Measurements from ENCODE around the gene LRRC4. TPM values are rescaled to one million over a fixed set of nuclear protein-coding genes. Genes with fewer than 3 reads are reported as not detected.
A peak's percentile ranks its signal among the peaks of the same experiment; 100 is the strongest.

LRRC4 gene
- total and polyA plus RNA-seq, 10 donors, result 0.78 to 43.4 (median 15.8) TPM

GRCh38 chr7:128024151-128024550 lies 7.1 kb downstream of the LRRC4 start:
- WGBS, 5 donors, result 68 to 88% (median 85%) methylated on average over 3 of the region's 3 CpGs
- no peak overlapping the region for H3K27ac ChIP-seq
- intact Hi-C loops (cut with DNase I; ENCODE audit: low total_unique reads), result no loop called here
- TF ChIP-seq POLR2AphosphoS5 (IDR thresholded peaks at IDR 0.05) (no peak), CTCF (IDR thresholded peaks at IDR 0.05 in 8 of 11, conservative IDR thresholded peaks at IDR 0.05 in 3 of 11) (no peak), POLR2A (IDR thresholded peaks at IDR 0.05) (no peak)
- DNase-seq, result no peak
- H3K9me3 ChIP-seq, result no peaks in the 10 kb centered on the region
- H3K27me3 ChIP-seq (replicated peaks in 1 of 7), result no peaks in the 10 kb centered on the region
- H3K4me1 ChIP-seq, result peaks cover 0 to 81% (median 40%) of the 10 kb centered on the region in 6 donors
- no peak overlapping the region for H3K4me3 ChIP-seq
- H3K36me3 ChIP-seq, result peaks cover 3 to 72% (median 12%) of the 10 kb centered on the region in 6 donors

GRCh38 chr7:128022631-128023532 lies 8.4 kb downstream of the LRRC4 start:
- H3K36me3 ChIP-seq, result peaks cover 0 to 72% (median 9%) of the 10 kb centered on the region in 6 donors
- H3K27ac ChIP-seq, result peak overlapping the region in 2 of 8 donors; percentile 22 to 30
- H3K4me1 ChIP-seq, result peaks cover 0 to 76% (median 35%) of the 10 kb centered on the region in 6 donors
- DNase-seq, result no peak
- no peak overlapping the region for H3K4me3 ChIP-seq
- intact Hi-C loops (cut with DNase I; ENCODE audit: low total_unique reads), result no loop called here
- WGBS, 5 donors, result 69 to 90% (median 74%) methylated on average over 6 of the region's 6 CpGs
- no peaks in the 10 kb centered on the region for H3K9me3 ChIP-seq
- no peaks in the 10 kb centered on the region for H3K27me3 ChIP-seq (replicated peaks in 1 of 7)
- no peak for TF ChIP-seq POLR2AphosphoS5 (IDR thresholded peaks at IDR 0.05)
- TF ChIP-seq POLR2A (IDR thresholded peaks at IDR 0.05), result no peak
- TF ChIP-seq CTCF (IDR thresholded peaks at IDR 0.05 in 8 of 11, conservative IDR thresholded peaks at IDR 0.05 in 3 of 11), result no peak

GRCh38 chr7:128021366-128021765 lies 9.9 kb downstream of the LRRC4 start:
- no peaks in the 10 kb centered on the region for H3K27me3 ChIP-seq (replicated peaks in 1 of 7)
- no peak overlapping the region for H3K4me3 ChIP-seq
- no peak overlapping the region for H3K27ac ChIP-seq
- 84 to 96% (median 92%) methylated on average over 2 of the region's 2 CpGs for WGBS, 5 donors
- H3K4me1 ChIP-seq, result peaks cover 0 to 76% (median 31%) of the 10 kb centered on the region in 6 donors
- no peak for TF ChIP-seq CTCF (IDR thresholded peaks at IDR 0.05 in 8 of 11, conservative IDR thresholded peaks at IDR 0.05 in 3 of 11)
- no peak for TF ChIP-seq POLR2A (IDR thresholded peaks at IDR 0.05)
- no peak for TF ChIP-seq POLR2AphosphoS5 (IDR thresholded peaks at IDR 0.05)
- intact Hi-C loops (cut with DNase I; ENCODE audit: low total_unique reads), result no loop called here
- no peaks in the 10 kb centered on the region for H3K9me3 ChIP-seq
- DNase-seq, result no peak
- H3K36me3 ChIP-seq, result peaks cover 0 to 85% (median 9%) of the 10 kb centered on the region in 6 donors

- Histone ChIP-seq H3K9me3 (no peaks in the 10 kb centered on the region), H3K36me3 (peaks cover 0 to 89% (median 9%) of the 10 kb centered on the region in 6 donors), H3K4me3 (no peak overlapping the region), H3K27me3 (replicated peaks in 1 of 7) (no peaks in the 10 kb centered on the region), H3K27ac (no peak overlapping the region), H3K4me1 (peaks cover 0 to 67% (median 23%) of the 10 kb centered on the region in 6 donors)
- WGBS, 5 donors, result 93 to 98% (median 95%) methylated on average over 6 of the region's 6 CpGs
- TF ChIP-seq CTCF (IDR thresholded peaks at IDR 0.05 in 8 of 11, conservative IDR thresholded peaks at IDR 0.05 in 3 of 11) (peak in 3 of 11 experiments; percentile 14 to 24 (median 19)), POLR2A (IDR thresholded peaks at IDR 0.05) (no peak)
- intact Hi-C loops (cut with DNase I; ENCODE audit: low total_unique reads), result no loop called here
- DNase-seq, result no peak
Measured at GRCh38 chr7:128020159-128020558, 11.1 kb downstream of the LRRC4 start.

All from spleen (tissue), 11 donors.